G401.6 (cell line): ENCODE measurements around the gene TCHH.
"Not testable (repeated sequence)": the region's sequence is repeated elsewhere in the genome, so short reads cannot be mapped to it uniquely, and the experiment has no call there.

Source experiments
- FAIRE-seq: peaks from 2 replicates; lab custom pipeline; 2012; peaks lifted over from hg19 to GRCh38; lab: Jason Lieb, UNC

The TCHH gene

DNA sequence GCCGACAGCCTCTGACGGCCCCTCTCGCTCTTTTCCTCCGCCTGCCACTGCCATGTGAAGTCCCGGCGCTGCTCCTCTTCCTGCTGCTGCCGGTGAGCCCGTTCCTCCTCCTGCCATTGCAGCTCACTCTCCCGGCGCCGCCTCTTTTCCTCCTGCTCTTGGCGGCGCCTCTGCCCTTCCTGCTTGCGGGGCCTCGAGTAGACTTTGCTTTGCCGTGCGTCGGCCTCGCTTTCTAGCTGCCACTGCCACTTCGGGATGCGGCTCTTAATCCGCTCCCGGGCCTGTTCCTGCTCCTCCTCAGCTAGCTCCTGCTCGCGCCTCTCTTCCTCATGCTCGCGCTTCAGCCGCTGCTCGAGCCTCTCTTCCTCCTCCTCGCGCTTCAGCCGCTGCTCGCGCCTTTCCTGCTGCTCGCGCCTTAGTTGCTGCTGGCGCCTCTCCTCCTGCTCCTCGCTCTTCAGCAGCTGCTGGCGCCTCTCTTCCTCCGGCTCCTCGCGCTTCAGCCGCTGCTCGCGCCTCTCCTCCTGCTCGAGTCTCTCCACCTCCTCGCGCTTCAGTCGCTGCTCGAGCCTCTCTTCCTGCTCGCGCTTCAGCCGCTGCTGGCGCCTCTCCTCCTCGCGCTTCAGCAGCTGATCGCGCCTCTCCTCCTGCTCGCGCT, 4.3 kb downstream of the TCHH start:
- no peak for FAIRE-seq

- no peak for FAIRE-seq
Observed at GRCh38 chr1:152110365-152110859, 4.8 kb downstream of the TCHH start.

- FAIRE-seq, result no peak
Observed at GRCh38 chr1:152109998-152110294, 5.3 kb downstream of the TCHH start.

- no peak for FAIRE-seq
Observed at GRCh38 chr1:152109231-152109997, 5.8 kb downstream of the TCHH start.

DNA sequence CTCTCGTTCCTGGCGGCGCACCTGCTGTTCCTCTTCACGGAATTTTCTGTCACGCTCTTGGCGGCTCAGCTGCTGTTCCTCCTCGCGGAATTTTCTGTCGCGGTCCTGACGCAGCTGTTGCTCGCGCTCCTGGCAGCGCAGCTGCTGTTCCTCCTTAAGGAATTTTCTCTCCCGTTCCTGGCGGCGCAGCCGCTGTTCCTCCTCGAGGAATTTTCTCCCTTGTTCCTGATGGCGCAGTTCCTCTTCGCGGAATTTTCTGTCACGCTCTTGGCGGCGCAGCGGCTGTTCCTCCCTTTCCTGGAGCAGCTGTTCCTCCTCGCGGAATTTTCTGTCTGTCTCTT, 6.4 kb downstream of the TCHH start:
- no peak for FAIRE-seq

- FAIRE-seq, result no peak
Observed at GRCh38 chr1:152107984-152108881, 7.0 kb downstream of the TCHH start.

GRCh38 chr1:152107031-152107983, 7.9 kb downstream of the TCHH start:
- no peak for FAIRE-seq

GRCh38 chr1:152104854-152105253, 10.4 kb downstream of the TCHH start:
- no peak for FAIRE-seq

DNA sequence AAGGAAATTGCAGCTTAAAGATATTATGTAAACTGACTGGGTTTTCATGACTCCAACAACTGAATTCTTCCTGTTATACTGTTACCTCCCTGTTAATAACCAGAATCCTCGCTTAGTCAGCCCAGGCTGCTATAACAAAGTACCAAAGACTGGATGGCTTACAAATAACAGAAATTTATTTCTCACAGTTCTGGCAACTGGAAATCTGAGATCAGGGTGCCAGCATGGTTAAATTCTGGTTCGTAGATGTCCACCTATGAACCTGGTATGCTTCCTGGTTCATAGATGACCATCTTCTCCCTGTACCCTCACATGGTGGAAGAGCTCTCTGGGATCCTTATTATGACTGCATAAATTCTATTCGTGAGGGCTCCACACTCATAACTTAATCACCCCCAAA, 18.3 kb downstream of the TCHH start:
- FAIRE-seq, result no peak

DNA sequence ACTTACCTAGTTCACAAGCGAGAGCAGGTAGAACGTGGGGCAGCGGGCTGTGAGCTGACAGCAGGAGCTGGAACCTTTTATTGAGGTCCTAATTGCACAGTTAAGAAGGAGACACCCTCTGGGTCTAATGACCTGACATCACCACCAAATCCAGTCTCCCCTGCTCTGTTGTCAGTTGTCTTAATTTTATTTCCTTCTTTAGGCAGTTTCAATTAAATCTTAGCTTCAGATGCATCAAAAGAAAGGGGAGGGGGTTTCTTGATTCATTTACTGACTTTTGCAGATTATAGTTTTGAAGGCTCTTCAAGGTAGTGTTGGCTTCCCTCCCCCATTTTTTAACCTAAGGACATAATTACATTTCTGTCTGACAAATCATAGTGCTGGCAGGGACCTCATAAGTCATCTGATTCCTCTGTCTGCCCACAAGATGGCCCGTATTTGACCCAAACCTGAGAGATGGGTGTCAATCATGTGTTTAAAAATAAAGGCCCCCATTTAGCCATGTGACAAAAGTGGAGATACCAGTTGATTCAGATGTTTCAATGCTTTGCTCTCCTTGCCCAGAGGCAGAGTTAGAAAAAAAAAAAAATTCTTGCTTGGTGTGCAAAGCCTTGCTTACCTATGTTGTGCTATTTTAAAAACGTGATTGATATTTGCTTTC, 26.1 kb downstream of the TCHH start, which contains the start of gene TCHHL1:
TCHHL1 (minus strand) TSS at position 51 of the 661 bp plus-strand sequence. CDS start 921 bp downstream, outside the sequence.
- no peak for FAIRE-seq

- FAIRE-seq, result no peak
Observed at GRCh38 chr1:152086760-152087159, 28.5 kb downstream of the TCHH start.

- no peak for FAIRE-seq
Observed at GRCh38 chr1:152084853-152085252, 30.4 kb downstream of the TCHH start.

DNA sequence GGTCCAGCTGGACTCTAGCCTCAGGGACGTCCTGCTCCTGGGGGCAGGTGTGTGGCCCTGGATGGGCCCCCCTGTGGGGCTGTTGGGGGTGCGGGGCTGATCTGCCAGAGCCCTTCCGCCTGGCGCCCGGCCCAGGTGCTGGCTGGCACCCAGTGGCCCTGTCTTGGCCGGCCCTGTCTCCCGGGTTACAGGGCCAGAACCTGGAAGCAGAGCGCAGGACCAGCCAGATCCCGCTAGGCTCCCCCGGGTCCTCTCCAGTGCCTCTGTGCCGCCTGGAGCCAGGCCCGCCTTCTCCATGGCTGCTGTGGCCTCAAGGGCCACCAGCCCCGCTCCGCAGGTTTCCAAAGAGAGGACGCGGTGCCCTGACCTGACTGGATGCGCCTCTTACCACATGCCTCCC, 34.2 kb downstream of the TCHH start:
- FAIRE-seq, result not testable (repeated sequence)

GRCh38 chr1:152080494-152080893, 34.8 kb downstream of the TCHH start:
- FAIRE-seq, result not testable (repeated sequence)

DNA sequence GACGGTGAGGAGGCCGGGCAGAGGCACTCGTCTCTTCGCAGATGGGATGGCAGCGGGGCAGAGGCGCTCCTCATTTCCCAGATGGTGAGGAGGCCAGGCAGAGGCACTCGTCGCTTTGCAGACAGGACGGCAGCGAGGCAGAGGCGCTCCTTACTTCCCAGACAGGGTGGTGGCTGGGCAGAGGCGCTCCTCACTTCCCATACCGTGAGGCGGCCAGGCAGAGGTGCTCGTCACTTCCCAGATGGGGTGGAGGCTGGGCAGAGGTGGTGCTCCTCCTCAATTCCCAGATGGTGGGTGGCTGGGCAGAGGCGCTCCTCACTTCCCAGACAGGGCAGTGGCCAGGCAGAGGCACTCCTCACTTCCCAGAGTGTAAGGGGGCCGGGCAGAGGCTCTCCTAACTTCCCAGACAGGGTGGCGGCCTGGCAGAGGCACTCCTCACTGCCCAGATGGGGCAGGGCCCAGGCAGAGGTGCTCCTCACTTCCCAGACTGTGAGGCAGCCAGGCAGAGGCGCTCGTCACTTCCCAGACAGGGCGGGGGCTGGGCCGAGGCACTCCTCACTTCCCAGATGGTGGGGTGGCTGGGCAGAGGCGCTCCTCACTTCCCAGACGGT, 36.3 kb downstream of the TCHH start:
- FAIRE-seq, result no peak

- FAIRE-seq, result no peak
Observed at GRCh38 chr1:152072311-152072710, 42.9 kb downstream of the TCHH start.

- FAIRE-seq, result no peak
Observed at GRCh38 chr1:152071123-152071522, 44.1 kb downstream of the TCHH start.

DNA sequence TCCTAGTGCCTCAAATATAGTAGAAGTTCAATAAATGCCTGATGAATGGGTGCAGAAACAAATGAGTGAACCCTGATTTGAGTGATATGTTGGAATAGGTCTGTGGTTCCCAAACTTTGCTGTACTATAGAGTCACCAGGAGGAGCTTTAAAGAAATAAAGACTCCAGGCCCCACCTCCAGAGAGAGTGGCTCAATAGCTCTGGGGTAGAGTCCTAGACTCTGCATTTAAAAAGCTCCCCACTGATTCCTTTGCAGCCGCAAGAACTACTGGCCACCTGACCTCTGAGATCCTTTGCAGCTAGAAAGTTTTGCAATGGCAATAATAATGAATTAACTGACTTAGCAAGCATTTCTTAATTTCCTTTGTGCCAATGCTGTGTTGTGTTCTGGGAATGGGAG, 47.3 kb downstream of the TCHH start:
- no peak for FAIRE-seq

- no peak for FAIRE-seq
Observed at GRCh38 chr1:152067150-152067549, 48.1 kb downstream of the TCHH start.

DNA sequence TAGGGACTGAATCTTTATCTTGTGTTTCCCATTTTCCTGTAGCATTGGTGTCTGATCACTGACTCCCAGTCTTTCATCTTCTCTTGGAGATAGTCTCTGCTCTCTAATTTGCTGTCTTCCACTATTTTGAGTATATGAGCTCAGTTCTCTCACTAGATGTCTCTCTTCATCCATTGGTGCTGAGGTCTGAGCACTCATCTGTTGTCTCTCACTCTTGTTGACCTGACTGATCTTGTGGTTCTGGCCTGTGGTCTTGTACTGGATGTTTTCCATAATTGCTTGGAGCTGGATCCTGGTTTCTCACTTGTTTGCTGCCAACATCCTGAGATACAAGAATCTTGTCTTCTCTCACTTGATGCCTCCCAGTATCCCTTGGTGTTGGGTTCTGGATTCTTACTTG, 53.3 kb downstream of the TCHH start:
- FAIRE-seq, result no peak
